Left lung (tissue), 10 donors: ENCODE measurements around the gene PTPRD. TPM values are rescaled to one million over a fixed set of nuclear protein-coding genes. Genes with fewer than 3 reads are reported as not detected.
A peak's percentile ranks its signal among the peaks of the same experiment; 100 is the strongest.

Experiments used
- ATAC-seq: fragments of 200-7000 bp; cut with Tn5 transposase; one replicate; pipeline ENCODE4 v1.9.1; 2020; ENCODE audit warnings: moderate library complexity
- DNase-seq, 4 donors: peaks; one replicate each; pipeline ENCODE4 v3.0.0-alpha.2; 2013 to 2020
- H3K27ac ChIP-seq, 2 donors: fragments of 200-600 bp; sonication (generic) in 1 of 2; one replicate each; pipeline versions ENCODE4 v1.5.0 to v1.8.0; 2020 to 2021
- H3K27me3 ChIP-seq, 2 donors: fragments of 200-600 bp; sonication (generic) in 1 of 2; one replicate each; pipeline versions ENCODE4 v1.5.0 to v1.8.0; 2020 to 2021
- H3K36me3 ChIP-seq, 2 donors: fragments of 200-600 bp; sonication (generic) in 1 of 2; one replicate each; pipeline versions ENCODE4 v1.5.0 to v1.8.0; 2020 to 2021
- H3K4me1 ChIP-seq, 2 donors: fragments of 200-600 bp; one replicate each; pipeline ENCODE4 v1.8.0; 2021
- H3K4me3 ChIP-seq, 2 donors: fragments of 200-600 bp; sonication (generic) in 1 of 2; one replicate each; pipeline versions ENCODE4 v1.5.0 to v1.8.0; 2020 to 2021; ENCODE audit warnings: mild to moderate bottlenecking in 1 of 2
- H3K9me3 ChIP-seq, 2 donors: fragments of 200-600 bp; sonication (generic) in 1 of 2; one replicate each; pipeline versions ENCODE4 v1.5.0 to v1.8.0; 2020 to 2021
- CTCF ChIP-seq, 2 donors: fragments of 200-600 bp; sonication (generic) in 1 of 2; IDR thresholded peaks; one replicate each; pipeline versions ENCODE4 v1.5.0 to v1.8.0; 2021; ENCODE audit warnings: antibody characterized with exemption in 2 of 2
- intact Hi-C, 2 donors: fragments of 100-400 bp; cut with DNase I; formaldehyde crosslinking; loops; one replicate each; pipeline versions ENCODE4 v1.11.2 to v1.14.2; 2022
- polyA plus RNA-seq, 6 donors: library from polyadenylated mRNA; unstranded; fragments of 120-200 nt; gene quantifications; one replicate each; pipeline ENCODE4 v1.2.1, GENCODE V29; 2013; ENCODE audit not compliant: insufficient read length in 6 of 6
- total RNA-seq, 2 donors: library from RNA; stranded (reverse); fragmentation: NEBNext Ultra II Directional; extraction: Animal tissue kit (Norgen Biotek cat#: 25700); gene quantifications; one replicate each; pipeline ENCODE4 v1.2.1, GENCODE V29; 2021
- donor health status: DM: no; HTN: yes; CAD: no.
- donor health status: DM: no; HTN: no; CAD: no.

PTPRD gene
- total and polyA plus RNA-seq, 8 donors, result 24.2 to 167 (median 139) TPM

GRCh38 chr9:10434412-10434811 lies 178.4 kb downstream of the PTPRD start:
- ATAC-seq, result no peak
- Histone ChIP-seq H3K36me3 (no peaks in the 10 kb centered on the region), H3K4me3 (no peak overlapping the region), H3K4me1 (no peaks in the 10 kb centered on the region), H3K27me3 (no peaks in the 10 kb centered on the region), H3K27ac (no peak overlapping the region), H3K9me3 (no peaks in the 10 kb centered on the region)
- intact Hi-C loops, result no loop called here
- no peak for DNase-seq
- TF ChIP-seq CTCF (IDR thresholded peaks at IDR 0.05), result no peak

- ATAC-seq (no peak), DNase-seq (no peak)
- intact Hi-C loops, result no loop called here
- Histone ChIP-seq H3K9me3 (no peaks in the 10 kb centered on the region), H3K4me3 (no peak overlapping the region), H3K36me3 (no peaks in the 10 kb centered on the region), H3K27ac (no peak overlapping the region), H3K27me3 (no peaks in the 10 kb centered on the region), H3K4me1 (no peaks in the 10 kb centered on the region)
- no peak for TF ChIP-seq CTCF (IDR thresholded peaks at IDR 0.05)
Measured at GRCh38 chr9:10411272-10411671, 201.5 kb downstream of the PTPRD start.

GRCh38 chr9:10403283-10403682 lies 209.5 kb downstream of the PTPRD start:
- no peaks in the 10 kb centered on the region for H3K4me1 ChIP-seq
- no peak overlapping the region for H3K27ac ChIP-seq
- H3K36me3 ChIP-seq, result no peaks in the 10 kb centered on the region
- no peaks in the 10 kb centered on the region for H3K27me3 ChIP-seq
- H3K4me3 ChIP-seq, result no peak overlapping the region
- TF ChIP-seq CTCF (IDR thresholded peaks at IDR 0.05), result no peak
- intact Hi-C loops, result no loop called here
- no peak for DNase-seq
- no peak for ATAC-seq
- H3K9me3 ChIP-seq, result no peaks in the 10 kb centered on the region

- TF ChIP-seq CTCF (IDR thresholded peaks at IDR 0.05), result no peak
- peak in 1 of 4 donors; percentile 5 for DNase-seq
- ATAC-seq, result no peak
- no peaks in the 10 kb centered on the region for H3K36me3 ChIP-seq
- H3K4me3 ChIP-seq, result no peak overlapping the region
- intact Hi-C loops, result no loop called here
- H3K4me1 ChIP-seq, result no peaks in the 10 kb centered on the region
- no peaks in the 10 kb centered on the region for H3K9me3 ChIP-seq
- no peaks in the 10 kb centered on the region for H3K27me3 ChIP-seq
- no peak overlapping the region for H3K27ac ChIP-seq
Measured at GRCh38 chr9:10396615-10397014, 216.2 kb downstream of the PTPRD start.

- intact Hi-C loops, result no loop called here
- DNase-seq (no peak), ATAC-seq (no peak)
- no peak overlapping the region for H3K4me3 ChIP-seq
- H3K9me3 ChIP-seq, result no peaks in the 10 kb centered on the region
- TF ChIP-seq CTCF (IDR thresholded peaks at IDR 0.05), result no peak
- H3K27me3 ChIP-seq, result no peaks in the 10 kb centered on the region
- H3K4me1 ChIP-seq, result no peaks in the 10 kb centered on the region
- H3K36me3 ChIP-seq, result no peaks in the 10 kb centered on the region
- H3K27ac ChIP-seq, result no peak overlapping the region
Measured at GRCh38 chr9:10387282-10387681, 225.5 kb downstream of the PTPRD start.
